NT2/D1 (cell line): ENCODE data around the gene NAIF1.

Experiments used
- YY1 ChIP-seq: IDR thresholded peaks from 2 replicates; pipeline ENCODE4 v1.6.1; 2011; ENCODE audit not compliant: insufficient read length, insufficient read depth
- ZNF274 ChIP-seq: IDR thresholded peaks from 2 replicates; pipeline ENCODE4 v1.6.1; 2011; ENCODE audit warnings: mild to moderate bottlenecking, low read depth, low read length

DNA sequence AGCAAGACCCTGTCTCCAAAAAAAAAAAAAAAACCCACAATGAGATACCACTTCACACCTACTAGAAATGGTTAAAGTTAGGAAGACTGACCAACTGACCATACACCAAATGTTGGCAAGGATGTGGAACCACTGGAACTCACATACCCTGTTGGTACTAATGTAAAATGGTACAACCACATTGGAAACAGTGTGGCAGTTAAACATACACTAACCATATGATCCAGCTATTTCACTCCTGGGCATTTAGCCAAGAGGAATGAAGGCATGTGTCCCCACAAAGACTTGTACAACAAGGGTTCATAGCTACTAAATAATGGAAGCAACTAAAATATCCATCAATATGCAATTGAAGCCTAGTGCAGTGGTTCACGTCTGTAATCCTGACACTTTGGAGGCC lies 21.3 kb downstream of the NAIF1 start:
- TF ChIP-seq ZNF274 (no peak), YY1 (no peak)
